ENCODE data around the gene CPAMD8. TPM values are rescaled to one million over a fixed set of nuclear protein-coding genes. Genes with fewer than 3 reads are reported as not detected.
A peak's percentile ranks its signal among the peaks of the same experiment; 100 is the strongest.

The CPAMD8 gene
- total and polyA plus RNA-seq, 9 of the 15 experiments (the other 6 are each of a cell fraction or from before 2014, with no cell fraction given), result 0.20 to 2.1 (median 1.3) TPM

DNA sequence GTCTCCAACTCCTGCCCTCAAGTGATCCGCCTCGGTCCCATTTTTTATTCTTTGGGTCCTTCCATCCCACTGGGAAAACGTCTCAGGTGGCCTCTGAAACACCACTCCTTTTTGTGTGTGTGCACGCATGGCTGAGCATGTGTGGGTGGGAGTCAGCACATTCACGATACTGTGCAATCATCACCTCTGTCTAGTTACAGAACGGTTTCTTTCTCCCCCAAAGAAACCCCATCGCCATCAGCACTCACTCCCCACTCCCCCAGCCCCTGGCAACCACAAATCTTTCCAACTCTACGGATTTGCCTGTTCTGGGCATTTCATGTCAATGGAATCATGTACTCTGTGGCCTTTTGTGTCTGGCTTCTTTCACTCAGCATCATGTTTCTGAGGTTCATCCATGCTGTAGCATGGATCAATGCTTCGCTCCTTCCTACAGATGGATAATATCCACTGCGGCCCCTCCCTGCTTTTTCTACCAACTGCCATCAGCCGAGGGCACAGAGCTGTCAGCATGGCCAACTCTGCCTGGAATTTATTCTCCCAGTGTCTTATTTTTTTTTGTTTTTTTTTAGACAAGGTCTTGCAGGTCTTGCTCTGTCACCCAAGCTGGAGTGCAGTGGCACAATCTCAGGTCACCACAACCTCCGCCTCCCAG is 128.1 kb downstream of the CPAMD8 start:
- no peak for TF ChIP-seq DACH1 (IDR thresholded peaks at IDR 0.05; ENCODE audit: partially characterized antibody)
- TF ChIP-seq EGR1 (conservative IDR thresholded peaks at IDR 0.05), result peak; percentile 21; the same call in 1 of the 2 replicates
- in situ Hi-C loops (cut with MboI) (no loop called here), intact Hi-C loops (cut with micrococcal nuclease) (loop anchor here (1.0 to 5.0 kb wide), 5 partner anchors 62 to 394 kb away; no protein-coding TSS in a partner anchor)
- no peaks in the 10 kb centered on the region; the same call in 2 of the 3 replicates for H3K79me2 ChIP-seq (ENCODE audit: control insufficient read depth, insufficient read depth, low read length)
- H3K27ac ChIP-seq (ENCODE audit: extremely low read depth, low read depth, low read length), result no peak overlapping the region
- H3K9me1 ChIP-seq (ENCODE audit: control insufficient read depth, insufficient read depth, low read length), result no peaks in the 10 kb centered on the region
- peaks cover 7 to 53% of the 10 kb centered on the region in 2 experiments; a peak in 4 of 5 replicates for H3K4me1 ChIP-seq (replicated peaks in 1 of 2; ENCODE audit: control insufficient read depth in 2 of 2, insufficient read depth in 2 of 2, low read length in 2 of 2)
- ChIA-PET POLR2A (interaction anchor here (1.2 kb wide), 1 partner anchor 10 kb away, joined by 7 read pairs; no protein-coding TSS in a partner anchor), CTCF (ENCODE audit: low intra/inter-chr PET ratio) (interaction anchor here (0.8 to 3.3 kb wide), 3 partner anchors 63 to 128 kb away, joined by 3 to 29 read pairs (median 21); no protein-coding TSS in a partner anchor)
- DNase-seq (ENCODE audit: extremely low read depth in 1 of 4, low spot score in 3 of 4) (no peak), ATAC-seq (no peak), FAIRE-seq (no peak)
- H3K4me2 ChIP-seq (ENCODE audit: insufficient read depth, low read length), result no peak overlapping the region
- no peaks in the 10 kb centered on the region for H3K36me3 ChIP-seq (ENCODE audit: control insufficient read depth, insufficient read depth, low read length)
- H3K9me3 ChIP-seq (replicated peaks; ENCODE audit: control insufficient read depth, insufficient read depth, low read depth, low read length), result no peaks in the 10 kb centered on the region
- 55% methylated on average over 11 of the region's 12 CpGs for WGBS (ENCODE audit: insufficient coverage, low coverage, missing lambda C conversion rate)
- H3K9ac ChIP-seq (ENCODE audit: insufficient read depth in 1 of 2, low read depth in 2 of 2, low read length in 2 of 2), result peak overlapping the region in 1 of 2 experiments; percentile 92; a peak in 1 of 4 replicates
- no peak overlapping the region; the same call in 1 of the 2 replicates for H2AFZ ChIP-seq (ENCODE audit: low read depth, low read length)
- H3K4me3 ChIP-seq, result no peak overlapping the region
- H4K20me1 ChIP-seq (replicated peaks; ENCODE audit: control insufficient read depth, insufficient read depth, low read length), result no peaks in the 10 kb centered on the region
- H3K27me3 ChIP-seq (ENCODE audit: control insufficient read depth in 2 of 2, insufficient read depth in 2 of 2, low read length in 2 of 2), result peaks cover 0 to 11% of the 10 kb centered on the region in 2 experiments; a peak in 2 of 5 replicates
- BruUV-seq (replicated peaks), result no TSS peak

DNA sequence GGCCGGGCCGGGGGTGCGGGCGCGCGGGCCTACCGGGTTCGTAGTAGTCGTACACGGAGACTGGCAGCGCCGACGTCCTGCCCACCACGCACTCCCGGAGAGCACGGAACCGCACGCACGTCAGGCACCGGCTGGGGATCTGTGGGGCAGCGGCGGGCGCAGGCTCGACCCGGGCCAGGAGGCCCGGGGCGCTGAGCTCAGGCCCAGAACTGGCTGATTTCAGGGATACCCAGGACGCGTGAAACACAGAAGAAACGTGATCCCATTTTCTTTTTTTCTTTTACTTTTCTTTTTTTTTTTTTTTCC is 128.8 kb downstream of the CPAMD8 start:
- peaks cover 3% of the 10 kb centered on the region; the same call in 2 of the 3 replicates for H3K79me2 ChIP-seq (ENCODE audit: control insufficient read depth, insufficient read depth, low read length)
- FAIRE-seq (no peak), DNase-seq (ENCODE audit: extremely low read depth in 1 of 4, low spot score in 3 of 4) (no peak), ATAC-seq (no peak)
- peak overlapping the region; percentile 71 for H3K4me3 ChIP-seq
- H3K9me3 ChIP-seq (replicated peaks; ENCODE audit: control insufficient read depth, insufficient read depth, low read depth, low read length), result no peaks in the 10 kb centered on the region
- H3K9ac ChIP-seq (ENCODE audit: insufficient read depth in 1 of 2, low read depth in 2 of 2, low read length in 2 of 2), result peak overlapping the region; percentile 65 to 92
- H3K27ac ChIP-seq (ENCODE audit: extremely low read depth, low read depth, low read length), result peak overlapping the region; percentile 88
- peaks cover 0 to 5% of the 10 kb centered on the region in 2 experiments; a peak in 2 of 5 replicates for H3K27me3 ChIP-seq (ENCODE audit: control insufficient read depth in 2 of 2, insufficient read depth in 2 of 2, low read length in 2 of 2)
- WGBS (ENCODE audit: insufficient coverage, low coverage, missing lambda C conversion rate), result 4% methylated on average over 20 of the region's 30 CpGs
- peaks cover 9 to 60% of the 10 kb centered on the region in 2 experiments; a peak in 4 of 5 replicates for H3K4me1 ChIP-seq (replicated peaks in 1 of 2; ENCODE audit: control insufficient read depth in 2 of 2, insufficient read depth in 2 of 2, low read length in 2 of 2)
- TSS peak; percentile 23 for BruUV-seq (replicated peaks)
- ChIA-PET POLR2A (no interaction called here), CTCF (ENCODE audit: low intra/inter-chr PET ratio) (interaction anchor here (3.3 kb wide), 1 partner anchor 127 kb away, joined by 21 read pairs; no protein-coding TSS in a partner anchor)
- no peaks in the 10 kb centered on the region for H3K9me1 ChIP-seq (ENCODE audit: control insufficient read depth, insufficient read depth, low read length)
- no peaks in the 10 kb centered on the region for H4K20me1 ChIP-seq (replicated peaks; ENCODE audit: control insufficient read depth, insufficient read depth, low read length)
- peak overlapping the region; percentile 91 for H2AFZ ChIP-seq (ENCODE audit: low read depth, low read length)
- in situ Hi-C loops (cut with MboI) (no loop called here), intact Hi-C loops (cut with micrococcal nuclease) (loop anchor here (2.0 to 5.0 kb wide), 3 partner anchors 127 to 394 kb away; no protein-coding TSS in a partner anchor)
- 0 out of 3 replicates have a peak, but pooled peaks cover 1% of the 10 kb centered on the region for H3K36me3 ChIP-seq (ENCODE audit: control insufficient read depth, insufficient read depth, low read length)
- H3K4me2 ChIP-seq (ENCODE audit: insufficient read depth, low read length), result peak overlapping the region; percentile 76
- TF ChIP-seq MAFG (tag; conservative IDR thresholded peaks at IDR 0.05), result no peak
- TF ChIP-seq CHCHD3 (CRISPR knock-in tag; IDR thresholded peaks at IDR 0.05), result no peak
- 0 out of 2 replicates have a peak, but pooled peaks have one; percentile 43 for TF ChIP-seq LARP7 (IDR thresholded peaks at IDR 0.05)
- no peak for TF ChIP-seq KAT7 (CRISPR knock-in tag; IDR thresholded peaks at IDR 0.05; ENCODE audit: borderline replicate concordance)
- TF ChIP-seq, protein P1, sequence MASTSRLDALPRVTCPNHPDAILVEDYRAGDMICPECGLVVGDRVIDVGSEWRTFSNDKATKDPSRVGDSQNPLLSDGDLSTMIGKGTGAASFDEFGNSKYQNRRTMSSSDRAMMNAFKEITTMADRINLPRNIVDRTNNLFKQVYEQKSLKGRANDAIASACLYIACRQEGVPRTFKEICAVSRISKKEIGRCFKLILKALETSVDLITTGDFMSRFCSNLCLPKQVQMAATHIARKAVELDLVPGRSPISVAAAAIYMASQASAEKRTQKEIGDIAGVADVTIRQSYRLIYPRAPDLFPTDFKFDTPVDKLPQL (IDR thresholded peaks at IDR 0.05; ENCODE audit: extremely low read depth, insufficient read length), result no peak
- TF ChIP-seq, protein P2, sequence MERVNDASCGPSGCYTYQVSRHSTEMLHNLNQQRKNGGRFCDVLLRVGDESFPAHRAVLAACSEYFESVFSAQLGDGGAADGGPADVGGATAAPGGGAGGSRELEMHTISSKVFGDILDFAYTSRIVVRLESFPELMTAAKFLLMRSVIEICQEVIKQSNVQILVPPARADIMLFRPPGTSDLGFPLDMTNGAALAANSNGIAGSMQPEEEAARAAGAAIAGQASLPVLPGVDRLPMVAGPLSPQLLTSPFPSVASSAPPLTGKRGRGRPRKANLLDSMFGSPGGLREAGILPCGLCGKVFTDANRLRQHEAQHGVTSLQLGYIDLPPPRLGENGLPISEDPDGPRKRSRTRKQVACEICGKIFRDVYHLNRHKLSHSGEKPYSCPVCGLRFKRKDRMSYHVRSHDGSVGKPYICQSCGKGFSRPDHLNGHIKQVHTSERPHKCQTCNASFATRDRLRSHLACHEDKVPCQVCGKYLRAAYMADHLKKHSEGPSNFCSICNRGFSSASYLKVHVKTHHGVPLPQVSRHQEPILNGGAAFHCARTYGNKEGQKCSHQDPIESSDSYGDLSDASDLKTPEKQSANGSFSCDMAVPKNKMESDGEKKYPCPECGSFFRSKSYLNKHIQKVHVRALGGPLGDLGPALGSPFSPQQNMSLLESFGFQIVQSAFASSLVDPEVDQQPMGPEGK (CRISPR knock-in tag; IDR thresholded peaks at IDR 0.05; ENCODE audit: borderline replicate concordance), result no peak
- TF ChIP-seq, protein P3, sequence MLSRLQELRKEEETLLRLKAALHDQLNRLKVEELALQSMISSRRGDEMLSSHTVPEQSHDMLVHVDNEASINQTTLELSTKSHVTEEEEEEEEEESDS (CRISPR knock-in tag; IDR thresholded peaks at IDR 0.05), result no peak
